Measurements from ENCODE around the gene ALOX5. TPM values are rescaled to one million over a fixed set of nuclear protein-coding genes. Genes with fewer than 3 reads are reported as not detected.

The ALOX5 gene
- total RNA-seq, 1 experiment from 2014 or later: 6.1 TPM

- Histone ChIP-seq H3K4me1 (ENCODE audit: control insufficient read depth in 1 of 2, insufficient read depth in 2 of 2, low read length in 2 of 2) (peaks cover 4 to 7% of the 10 kb centered on the region in 2 experiments; a peak in 1 of 4 replicates), H3K9ac (ENCODE audit: low read length) (no peak overlapping the region), H3K27ac (ENCODE audit: low read depth, low read length) (no peak overlapping the region), H2AFZ (ENCODE audit: low read depth, low read length, poor library complexity, severe bottlenecking) (no peak overlapping the region), H3K79me2 (ENCODE audit: insufficient read depth, low read length) (no peaks in the 10 kb centered on the region), H4K20me1 (ENCODE audit: insufficient read depth) (no peaks in the 10 kb centered on the region), H3K9me2 (ENCODE audit: insufficient read depth) (no peaks in the 10 kb centered on the region), H3K9me3 (ENCODE audit: control insufficient read depth in 1 of 2, insufficient read depth in 1 of 2, low read depth in 1 of 2, low read length in 2 of 2) (no peaks in the 10 kb centered on the region), H3K4me3 (replicated peaks in 1 of 2; ENCODE audit: low read depth in 1 of 2, low read length in 2 of 2) (no peak overlapping the region), H3K4me2 (ENCODE audit: low read length) (no peak overlapping the region), H3K27me3 (ENCODE audit: insufficient read depth, low read length) (no peaks in the 10 kb centered on the region), H3K36me3 (ENCODE audit: control insufficient read depth in 1 of 2, insufficient read depth in 2 of 2, low read length in 2 of 2) (no peaks in the 10 kb centered on the region)
- POLR2A ChIA-PET: no interaction called here
- DNase-seq (ENCODE audit: low read depth, low spot score): no peak
- no peak for ATAC-seq
- RAD21 ChIA-PET (ENCODE audit: low non-redundant PET in 1 of 2, low total read pairs in 2 of 2, uncharacterized antibody in 2 of 2, unreplicated experiment in 2 of 2): no interaction called here
- BruUV-seq (replicated peaks): no TSS peak
- TF ChIP-seq EZH2 (IDR thresholded peaks at IDR 0.05): no peak
- no peak for TF ChIP-seq CBX3 (IDR thresholded peaks at IDR 0.05; ENCODE audit: low read depth)
- TF ChIP-seq ZFX (IDR thresholded peaks at IDR 0.05): no peak
- TF ChIP-seq SP1 (IDR thresholded peaks at IDR 0.05; ENCODE audit: low read depth): no peak
- intact Hi-C loops (cut with micrococcal nuclease): no loop called here
- CTCF ChIA-PET: no interaction called here
Measured at GRCh38 chr10:45416603-45417002, 42.6 kb downstream of the ALOX5 start.

- no TSS peak for BruUV-seq (replicated peaks)
- Histone ChIP-seq H3K4me3 (replicated peaks in 1 of 2; ENCODE audit: low read depth in 1 of 2, low read length in 2 of 2) (no peak overlapping the region), H3K9me2 (ENCODE audit: insufficient read depth) (no peaks in the 10 kb centered on the region), H4K20me1 (ENCODE audit: insufficient read depth) (no peaks in the 10 kb centered on the region), H3K27ac (ENCODE audit: low read depth, low read length) (no peak overlapping the region), H3K27me3 (ENCODE audit: insufficient read depth, low read length) (no peaks in the 10 kb centered on the region), H2AFZ (ENCODE audit: low read depth, low read length, poor library complexity, severe bottlenecking) (no peak overlapping the region), H3K4me1 (ENCODE audit: control insufficient read depth in 1 of 2, insufficient read depth in 2 of 2, low read length in 2 of 2) (peaks cover 4 to 7% of the 10 kb centered on the region in 2 experiments; a peak in 1 of 4 replicates), H3K36me3 (ENCODE audit: control insufficient read depth in 1 of 2, insufficient read depth in 2 of 2, low read length in 2 of 2) (no peaks in the 10 kb centered on the region), H3K9ac (ENCODE audit: low read length) (no peak overlapping the region), H3K9me3 (ENCODE audit: control insufficient read depth in 1 of 2, insufficient read depth in 1 of 2, low read depth in 1 of 2, low read length in 2 of 2) (no peaks in the 10 kb centered on the region), H3K4me2 (ENCODE audit: low read length) (no peak overlapping the region), H3K79me2 (ENCODE audit: insufficient read depth, low read length) (no peaks in the 10 kb centered on the region)
- ChIA-PET RAD21 (ENCODE audit: low non-redundant PET in 1 of 2, low total read pairs in 2 of 2, uncharacterized antibody in 2 of 2, unreplicated experiment in 2 of 2) (no interaction called here), POLR2A (no interaction called here), CTCF (no interaction called here)
- ATAC-seq (no peak), DNase-seq (ENCODE audit: low read depth, low spot score) (no peak)
- intact Hi-C loops (cut with micrococcal nuclease): no loop called here
- TF ChIP-seq EZH2 (IDR thresholded peaks at IDR 0.05) (no peak), EZH2phosphoT487 (IDR thresholded peaks at IDR 0.05; ENCODE audit: borderline replicate concordance) (no peak), SP1 (IDR thresholded peaks at IDR 0.05; ENCODE audit: low read depth) (no peak), ATF3 (IDR thresholded peaks at IDR 0.05) (no peak), RAD21 (IDR thresholded peaks at IDR 0.05; ENCODE audit: low read depth) (no peak), CBX3 (IDR thresholded peaks at IDR 0.05; ENCODE audit: low read depth) (no peak), ZFX (IDR thresholded peaks at IDR 0.05) (no peak), ZBTB33 (IDR thresholded peaks at IDR 0.05; ENCODE audit: extremely low read depth, insufficient replicate concordance, low read length) (no peak), JUND (IDR thresholded peaks at IDR 0.05) (no peak), EGR1 (IDR thresholded peaks at IDR 0.05; ENCODE audit: low read depth) (no peak), POLR2A (IDR thresholded peaks at IDR 0.05; ENCODE audit: borderline replicate concordance, extremely low read depth, insufficient read depth, insufficient read length) (no peak), REST (IDR thresholded peaks at IDR 0.05; ENCODE audit: low read depth) (no peak), YY1 (IDR thresholded peaks at IDR 0.05; ENCODE audit: extremely low read depth, insufficient replicate concordance, low read depth, low read length) (no peak), CEBPB (IDR thresholded peaks at IDR 0.05; ENCODE audit: low read depth) (no peak), POLR2AphosphoS5 (IDR thresholded peaks at IDR 0.05; ENCODE audit: low read depth, low read length) (no peak), ELF1 (IDR thresholded peaks at IDR 0.05; ENCODE audit: borderline replicate concordance, low read depth) (no peak), TCF7L2 (IDR thresholded peaks at IDR 0.05; ENCODE audit: borderline replicate concordance, extremely low read depth, insufficient read depth, insufficient read length) (no peak)
Measured at GRCh38 chr10:45417746-45418145, 43.7 kb downstream of the ALOX5 start.

Data from HCT116 (cell line).